Measurements from ENCODE around the gene UBE2L3.

DNA sequence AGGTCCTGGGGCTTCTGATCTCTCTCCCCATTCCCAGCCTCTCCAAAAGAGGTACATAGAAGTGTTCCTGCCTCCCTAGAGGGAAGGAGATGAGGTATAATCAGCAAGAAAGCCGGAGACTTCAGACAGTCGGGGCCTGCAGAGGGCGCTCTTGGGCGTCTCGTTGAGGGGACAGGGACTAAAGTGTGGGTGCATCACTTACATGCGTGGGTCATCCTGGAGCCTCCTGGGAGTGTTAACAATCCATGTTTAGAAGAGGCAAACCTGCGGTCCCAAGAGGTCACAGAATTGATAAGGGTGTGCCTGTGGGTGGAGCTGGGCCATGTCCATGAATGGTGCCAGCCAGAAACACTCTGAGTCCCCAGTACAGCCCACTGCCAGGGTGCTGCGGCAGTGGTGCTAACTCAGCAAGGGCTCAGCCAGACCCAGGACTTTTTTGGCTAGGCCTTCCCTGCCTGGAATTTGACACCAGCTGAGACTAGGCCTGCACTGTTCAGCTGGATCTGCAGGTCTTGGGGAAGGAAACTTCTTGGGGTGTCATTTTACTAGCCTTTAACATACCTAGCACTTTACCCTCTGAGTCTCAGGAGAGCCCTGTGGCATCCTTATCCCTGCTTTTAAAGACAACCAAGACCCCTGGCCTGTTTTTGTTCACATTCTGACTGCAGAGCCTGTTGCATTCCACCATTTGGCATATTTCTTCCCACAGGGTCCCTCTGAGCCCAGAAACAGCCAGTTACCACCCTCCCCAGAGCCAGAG is 56.8 kb downstream of the UBE2L3 start:
- no peak for TF ChIP-seq POLR2A (IDR thresholded peaks at IDR 0.05; ENCODE audit: low read length)
- TF ChIP-seq GATA1 (IDR thresholded peaks at IDR 0.05; ENCODE audit: low read depth, low read length) = no peak
